Measurements from ENCODE around the gene SIGMAR1.
A peak's percentile ranks its signal among the peaks of the same experiment; 100 is the strongest.

SIGMAR1 gene

GRCh38 chr9:34629491-34629808 is 8.1 kb downstream of the SIGMAR1 start:
- DNase-seq: no peak

- DNase-seq: no peak
Observed at GRCh38 chr9:34628656-34629490, 8.7 kb downstream of the SIGMAR1 start, which contains the start of gene ARID3C. TSS of gene ARID3C (minus strand) at chr9:34629066. CDS start at chr9:34628014, 1,052 bp downstream.

- DNase-seq: no peak
Observed at GRCh38 chr9:34627716-34628655, 9.6 kb downstream of the SIGMAR1 start.

- DNase-seq: no peak
Observed at GRCh38 chr9:34625186-34625486, 12.5 kb downstream of the SIGMAR1 start.

- no peak for DNase-seq
Observed at GRCh38 chr9:34624475-34625185, 13.0 kb downstream of the SIGMAR1 start.

GRCh38 chr9:34623374-34624235 is 14.0 kb downstream of the SIGMAR1 start:
- no peak for DNase-seq

GRCh38 chr9:34620061-34620994 is 17.3 kb downstream of the SIGMAR1 start, which contains the start of gene DCTN3:
TSS of gene DCTN3 (minus strand) at chr9:34620495. CDS start at chr9:34620464, 31 bp downstream.
- DNase-seq: peak; percentile 97

- DNase-seq: no peak
Observed at GRCh38 chr9:34615132-34615531, 22.5 kb downstream of the SIGMAR1 start.

- peak; percentile 87 for DNase-seq
Observed at GRCh38 chr9:34612788-34613390, 24.7 kb downstream of the SIGMAR1 start.

GRCh38 chr9:34611811-34612787 is 25.5 kb downstream of the SIGMAR1 start, which contains the start of gene RPP25L:
TSS of gene RPP25L (minus strand) at chr9:34612097. CDS start at chr9:34611296, 801 bp downstream.
- DNase-seq: peak; percentile 86

GRCh38 chr9:34611251-34611810 is 26.3 kb downstream of the SIGMAR1 start:
- peak; percentile 13 for DNase-seq

GRCh38 chr9:34610434-34611206 is 27.0 kb downstream of the SIGMAR1 start:
- DNase-seq: no peak

- DNase-seq: no peak
Observed at GRCh38 chr9:34607331-34607730, 30.3 kb downstream of the SIGMAR1 start.

- DNase-seq: no peak
Observed at GRCh38 chr9:34606905-34607304, 30.7 kb downstream of the SIGMAR1 start.

- no peak for DNase-seq
Observed at GRCh38 chr9:34606190-34606589, 31.4 kb downstream of the SIGMAR1 start.

- DNase-seq: peak; percentile 82
Observed at GRCh38 chr9:34603610-34604231, 33.9 kb downstream of the SIGMAR1 start.

GRCh38 chr9:34601937-34602573 is 35.5 kb downstream of the SIGMAR1 start:
- no peak for DNase-seq

Measured in hematopoietic multipotent progenitor cell treated with erythropoietin and hydrocortisone succinate and interleukin-3 and kit ligand, for 8 days (in vitro differentiated cells).